ENCODE measurements around the gene MRPS27. TPM values are rescaled to one million over a fixed set of nuclear protein-coding genes. Genes with fewer than 3 reads are reported as not detected.

The MRPS27 gene
- total RNA-seq, 1 donor from 2014 or later, result 57.7 TPM

- Mint-ChIP-seq H3K36me3 (ENCODE audit: unreplicated experiment) (peaks cover 21% of the 10 kb centered on the region), H3K4me3 (ENCODE audit: unreplicated experiment) (no peak overlapping the region), H3K9me3 (ENCODE audit: unreplicated experiment) (no peaks in the 10 kb centered on the region), H3K4me1 (ENCODE audit: unreplicated experiment) (peaks cover 29% of the 10 kb centered on the region), H3K27me3 (ENCODE audit: unreplicated experiment) (no peaks in the 10 kb centered on the region), H3K27ac (ENCODE audit: unreplicated experiment) (peak overlapping the region; percentile 89)
- TF ChIP-seq, protein P1, sequence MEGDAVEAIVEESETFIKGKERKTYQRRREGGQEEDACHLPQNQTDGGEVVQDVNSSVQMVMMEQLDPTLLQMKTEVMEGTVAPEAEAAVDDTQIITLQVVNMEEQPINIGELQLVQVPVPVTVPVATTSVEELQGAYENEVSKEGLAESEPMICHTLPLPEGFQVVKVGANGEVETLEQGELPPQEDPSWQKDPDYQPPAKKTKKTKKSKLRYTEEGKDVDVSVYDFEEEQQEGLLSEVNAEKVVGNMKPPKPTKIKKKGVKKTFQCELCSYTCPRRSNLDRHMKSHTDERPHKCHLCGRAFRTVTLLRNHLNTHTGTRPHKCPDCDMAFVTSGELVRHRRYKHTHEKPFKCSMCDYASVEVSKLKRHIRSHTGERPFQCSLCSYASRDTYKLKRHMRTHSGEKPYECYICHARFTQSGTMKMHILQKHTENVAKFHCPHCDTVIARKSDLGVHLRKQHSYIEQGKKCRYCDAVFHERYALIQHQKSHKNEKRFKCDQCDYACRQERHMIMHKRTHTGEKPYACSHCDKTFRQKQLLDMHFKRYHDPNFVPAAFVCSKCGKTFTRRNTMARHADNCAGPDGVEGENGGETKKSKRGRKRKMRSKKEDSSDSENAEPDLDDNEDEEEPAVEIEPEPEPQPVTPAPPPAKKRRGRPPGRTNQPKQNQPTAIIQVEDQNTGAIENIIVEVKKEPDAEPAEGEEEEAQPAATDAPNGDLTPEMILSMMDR (IDR thresholded peaks at IDR 0.05), result no peak
- no peak for DNase-seq (ENCODE audit: extremely low spot score, unreplicated experiment)
Measured at GRCh38 chr5:72234868-72235267, 85.2 kb downstream of the MRPS27 start.

GRCh38 chr5:72234265-72234700, 85.8 kb downstream of the MRPS27 start:
- H3K27ac Mint-ChIP-seq (ENCODE audit: unreplicated experiment), result peak overlapping the region; percentile 89
- TF ChIP-seq, protein P1 (IDR thresholded peaks at IDR 0.05), result no peak
- no peak overlapping the region for H3K4me3 Mint-ChIP-seq (ENCODE audit: unreplicated experiment)
- H3K4me1 Mint-ChIP-seq (ENCODE audit: unreplicated experiment), result peaks cover 29% of the 10 kb centered on the region
- peaks cover 22% of the 10 kb centered on the region for H3K36me3 Mint-ChIP-seq (ENCODE audit: unreplicated experiment)
- DNase-seq (ENCODE audit: extremely low spot score, unreplicated experiment), result no peak
- no peaks in the 10 kb centered on the region for H3K27me3 Mint-ChIP-seq (ENCODE audit: unreplicated experiment)
- no peaks in the 10 kb centered on the region for H3K9me3 Mint-ChIP-seq (ENCODE audit: unreplicated experiment)

- Mint-ChIP-seq H3K36me3 (ENCODE audit: unreplicated experiment) (peaks cover 22% of the 10 kb centered on the region), H3K4me1 (ENCODE audit: unreplicated experiment) (peaks cover 29% of the 10 kb centered on the region), H3K27me3 (ENCODE audit: unreplicated experiment) (no peaks in the 10 kb centered on the region), H3K4me3 (ENCODE audit: unreplicated experiment) (no peak overlapping the region), H3K9me3 (ENCODE audit: unreplicated experiment) (no peaks in the 10 kb centered on the region), H3K27ac (ENCODE audit: unreplicated experiment) (peak overlapping the region; percentile 89)
- no peak for DNase-seq (ENCODE audit: extremely low spot score, unreplicated experiment)
- TF ChIP-seq, protein P1 (IDR thresholded peaks at IDR 0.05), result no peak
Measured at GRCh38 chr5:72233835-72234234, 86.2 kb downstream of the MRPS27 start.

DNA sequence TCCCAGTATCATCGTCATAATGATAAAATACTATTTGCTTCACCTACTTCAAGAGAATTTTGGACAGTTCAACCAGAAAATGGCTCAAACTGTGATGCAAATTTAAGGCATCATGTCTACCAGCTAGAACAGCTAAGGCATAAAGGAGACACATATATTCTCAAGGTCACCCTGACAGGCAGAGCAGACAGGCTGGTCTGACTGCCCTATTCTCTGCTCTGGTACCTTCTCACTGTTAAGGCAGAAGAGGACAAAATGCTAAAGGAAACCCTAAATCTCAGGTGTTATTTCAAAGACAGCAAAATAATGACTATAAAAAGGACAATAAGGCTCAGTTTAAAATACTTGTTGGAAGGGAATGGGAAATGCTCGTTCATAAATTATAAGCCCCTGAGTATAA, 87.2 kb downstream of the MRPS27 start:
- H3K27me3 Mint-ChIP-seq (ENCODE audit: unreplicated experiment), result no peaks in the 10 kb centered on the region
- peaks cover 22% of the 10 kb centered on the region for H3K36me3 Mint-ChIP-seq (ENCODE audit: unreplicated experiment)
- H3K9me3 Mint-ChIP-seq (ENCODE audit: unreplicated experiment), result no peaks in the 10 kb centered on the region
- TF ChIP-seq, protein P1 (IDR thresholded peaks at IDR 0.05), result no peak
- DNase-seq (ENCODE audit: extremely low spot score, unreplicated experiment), result no peak
- no peak overlapping the region for H3K27ac Mint-ChIP-seq (ENCODE audit: unreplicated experiment)
- H3K4me1 Mint-ChIP-seq (ENCODE audit: unreplicated experiment), result peaks cover 24% of the 10 kb centered on the region
- no peak overlapping the region for H3K4me3 Mint-ChIP-seq (ENCODE audit: unreplicated experiment)

GRCh38 chr5:72231991-72232703, 87.9 kb downstream of the MRPS27 start:
- DNase-seq (ENCODE audit: extremely low spot score, unreplicated experiment), result no peak
- Mint-ChIP-seq H3K36me3 (ENCODE audit: unreplicated experiment) (peaks cover 23% of the 10 kb centered on the region), H3K4me1 (ENCODE audit: unreplicated experiment) (peaks cover 21% of the 10 kb centered on the region), H3K9me3 (ENCODE audit: unreplicated experiment) (no peaks in the 10 kb centered on the region), H3K4me3 (ENCODE audit: unreplicated experiment) (no peak overlapping the region), H3K27me3 (ENCODE audit: unreplicated experiment) (no peaks in the 10 kb centered on the region), H3K27ac (ENCODE audit: unreplicated experiment) (no peak overlapping the region)
- TF ChIP-seq, protein P1 (IDR thresholded peaks at IDR 0.05), result no peak

Measured in osteocyte (in vitro differentiated cells).